CD4-positive, alpha-beta T cell treated with Interferon gamma for 1 hour (primary cell): ENCODE measurements around the gene KPNA3.

Source experiments
- DNase-seq: peaks from one replicate; pipeline ENCODE4 v3.0.0-alpha.2; 2020

The KPNA3 gene

GRCh38 chr13:49669735-49670309 is 122.7 kb downstream of the KPNA3 start:
- DNase-seq, result peak; percentile 6

- no peak for DNase-seq
Observed at GRCh38 chr13:49667773-49668172, 124.7 kb downstream of the KPNA3 start.

GRCh38 chr13:49664606-49665005 is 127.9 kb downstream of the KPNA3 start:
- DNase-seq, result no peak

- DNase-seq, result no peak
Observed at GRCh38 chr13:49657241-49657641, 135.2 kb downstream of the KPNA3 start.

GRCh38 chr13:49655906-49656305 is 136.6 kb downstream of the KPNA3 start:
- no peak for DNase-seq

- no peak for DNase-seq
Observed at GRCh38 chr13:49654011-49654410, 138.5 kb downstream of the KPNA3 start.

- no peak for DNase-seq
Observed at GRCh38 chr13:49653478-49653877, 139.0 kb downstream of the KPNA3 start.

- no peak for DNase-seq
Observed at GRCh38 chr13:49652355-49653305, 139.9 kb downstream of the KPNA3 start.

- DNase-seq, result no peak
Observed at GRCh38 chr13:49651570-49652354, 140.7 kb downstream of the KPNA3 start.

GRCh38 chr13:49649963-49650312 is 142.5 kb downstream of the KPNA3 start:
- DNase-seq, result no peak
